Measurements from ENCODE around the gene MKNK2. TPM values are rescaled to one million over a fixed set of nuclear protein-coding genes. Genes with fewer than 3 reads are reported as not detected.

Gene MKNK2
- polyA plus RNA-seq, 12 donors: 51.7 to 925 (median 82.0) TPM

DNA sequence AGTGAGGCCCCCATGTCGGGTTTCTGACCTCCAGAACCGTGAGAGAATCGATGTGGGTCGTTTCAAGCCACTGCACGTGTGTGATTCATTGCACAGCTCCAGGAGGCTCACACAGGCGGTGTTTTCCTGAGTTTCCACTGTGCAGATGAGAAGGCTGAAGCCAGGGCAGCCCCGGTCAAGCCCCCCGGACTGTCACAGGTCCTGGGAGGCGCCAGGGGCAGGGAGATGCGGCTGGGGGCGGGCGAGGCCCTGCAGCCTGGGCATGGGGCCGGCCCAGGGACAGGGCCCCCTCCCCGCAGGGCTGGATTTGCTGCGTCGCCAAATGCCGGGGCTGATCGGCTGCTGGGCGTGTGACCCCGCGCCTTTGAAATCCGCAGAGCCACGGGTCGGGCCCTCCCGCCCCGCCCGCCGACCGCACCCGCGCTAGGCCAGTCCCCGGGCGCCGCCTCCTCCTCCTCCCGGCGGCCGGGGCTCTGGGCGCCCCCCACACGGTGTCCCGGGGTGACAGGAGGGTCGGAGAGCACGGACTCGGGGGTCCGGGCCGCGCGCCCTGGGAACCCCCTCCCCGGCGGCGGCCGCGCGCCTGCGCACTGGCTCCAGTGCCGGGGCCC is 9.9 kb upstream of the MKNK2 start:
- DNase-seq: peak; percentile 76

GRCh38 chr19:2059422-2060201 is 8.6 kb upstream of the MKNK2 start:
- DNase-seq: no peak

DNA sequence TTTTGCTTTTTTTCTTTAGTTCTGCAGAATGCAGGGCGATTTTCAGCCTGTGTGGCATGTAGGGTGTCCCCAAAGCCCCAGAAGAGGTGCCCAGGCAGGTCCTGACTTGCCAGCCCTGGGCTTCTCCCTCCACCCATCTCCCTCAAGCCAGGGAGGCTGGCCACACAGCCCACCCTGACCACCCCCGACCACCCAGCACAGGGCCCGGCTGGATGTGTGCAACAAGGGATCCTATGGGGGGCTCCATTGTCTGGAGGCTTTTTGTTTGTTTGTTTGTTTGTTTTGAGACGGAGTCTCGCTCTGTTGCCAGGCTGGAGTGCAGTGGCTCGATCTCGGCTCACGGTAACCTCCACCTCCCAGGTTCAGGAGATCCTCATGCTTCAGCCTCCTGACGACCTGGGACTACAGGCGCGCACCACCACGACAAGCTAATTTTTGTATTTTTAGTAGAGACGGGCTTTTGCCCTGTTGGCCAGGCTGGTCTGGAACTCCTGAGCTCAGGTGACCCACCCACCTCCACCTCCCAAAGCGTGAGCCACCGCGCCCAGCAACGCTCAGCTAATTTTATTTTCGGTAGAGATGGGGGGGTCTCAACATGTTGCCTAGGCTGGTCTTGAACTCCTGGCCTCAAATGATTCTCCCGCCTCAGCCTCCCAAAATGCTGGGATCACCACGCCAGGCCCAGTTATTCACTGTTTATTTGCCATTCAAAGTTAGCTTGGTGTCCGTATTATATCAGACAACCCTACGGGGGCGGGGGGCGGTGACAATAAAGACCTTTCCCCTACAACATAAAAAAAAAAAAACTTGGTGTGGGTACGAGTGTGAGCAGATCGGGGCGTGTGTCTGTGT is 7.8 kb upstream of the MKNK2 start:
- no peak for DNase-seq

GRCh38 chr19:2057484-2058469 is 6.7 kb upstream of the MKNK2 start:
- no peak for DNase-seq

DNA sequence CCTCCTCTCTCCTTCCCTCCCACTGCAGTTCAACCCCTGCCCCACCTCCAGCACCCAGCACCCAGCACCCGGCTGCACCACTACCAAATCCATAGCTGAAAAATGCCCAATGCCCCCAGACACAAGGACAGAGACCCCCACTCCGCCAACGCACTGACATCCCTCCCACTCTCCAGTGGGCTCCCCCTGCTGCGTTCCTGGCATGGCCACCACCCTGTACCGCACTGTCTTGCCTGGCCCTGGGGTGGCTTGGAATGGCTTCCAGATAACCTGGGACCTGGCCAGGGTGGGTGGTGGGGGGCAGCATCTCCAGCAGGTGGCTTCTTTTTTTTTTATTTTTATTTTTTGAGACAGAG is 5.8 kb upstream of the MKNK2 start:
- no peak for DNase-seq

GRCh38 chr19:2055931-2056836 is 5.1 kb upstream of the MKNK2 start:
- DNase-seq: peak; percentile 86

- DNase-seq: no peak
These were observed 3.7 kb upstream of the MKNK2 start for GRCh38 chr19:2054763-2055162.

DNA sequence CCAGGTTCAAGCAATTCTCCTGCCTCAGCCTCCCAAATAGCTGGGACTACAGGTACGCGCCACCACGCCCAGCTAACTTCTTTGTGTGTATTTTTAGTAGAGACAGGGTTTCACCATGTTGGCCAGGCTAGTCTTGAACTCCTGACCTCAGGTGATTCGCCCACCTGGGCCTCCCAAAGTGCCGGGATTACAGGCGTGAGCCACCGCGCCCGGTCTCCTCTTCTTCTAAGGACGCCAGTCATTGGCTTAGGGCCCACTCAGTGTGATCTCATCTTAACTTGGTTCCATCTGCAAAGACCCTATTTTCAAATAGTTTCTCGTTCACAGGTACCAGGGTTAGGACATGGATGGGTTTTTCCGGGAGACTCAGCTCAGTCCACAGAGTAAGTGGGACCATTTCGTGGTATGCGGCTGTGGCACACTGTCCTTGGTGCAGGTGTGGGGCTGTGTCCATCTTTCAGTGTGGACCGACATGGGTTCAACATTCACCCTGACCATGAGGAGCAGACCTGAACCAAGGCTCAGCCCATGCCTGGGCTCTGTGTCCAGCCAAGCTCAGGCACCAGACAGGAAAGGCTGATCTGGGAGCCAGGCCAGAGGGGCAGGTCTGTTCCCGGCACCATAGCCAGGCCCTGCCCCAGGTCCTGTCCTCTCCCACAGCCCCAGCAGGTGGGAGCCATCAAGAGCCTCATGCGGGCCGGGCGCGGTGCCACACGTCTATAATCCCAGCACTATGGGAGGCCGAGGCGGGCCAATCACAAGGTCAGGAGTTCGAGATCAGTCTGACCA is 2.8 kb upstream of the MKNK2 start:
- DNase-seq: no peak

GRCh38 chr19:2051773-2052704 is 995 bp upstream of the MKNK2 start:
- no peak for DNase-seq

DNA sequence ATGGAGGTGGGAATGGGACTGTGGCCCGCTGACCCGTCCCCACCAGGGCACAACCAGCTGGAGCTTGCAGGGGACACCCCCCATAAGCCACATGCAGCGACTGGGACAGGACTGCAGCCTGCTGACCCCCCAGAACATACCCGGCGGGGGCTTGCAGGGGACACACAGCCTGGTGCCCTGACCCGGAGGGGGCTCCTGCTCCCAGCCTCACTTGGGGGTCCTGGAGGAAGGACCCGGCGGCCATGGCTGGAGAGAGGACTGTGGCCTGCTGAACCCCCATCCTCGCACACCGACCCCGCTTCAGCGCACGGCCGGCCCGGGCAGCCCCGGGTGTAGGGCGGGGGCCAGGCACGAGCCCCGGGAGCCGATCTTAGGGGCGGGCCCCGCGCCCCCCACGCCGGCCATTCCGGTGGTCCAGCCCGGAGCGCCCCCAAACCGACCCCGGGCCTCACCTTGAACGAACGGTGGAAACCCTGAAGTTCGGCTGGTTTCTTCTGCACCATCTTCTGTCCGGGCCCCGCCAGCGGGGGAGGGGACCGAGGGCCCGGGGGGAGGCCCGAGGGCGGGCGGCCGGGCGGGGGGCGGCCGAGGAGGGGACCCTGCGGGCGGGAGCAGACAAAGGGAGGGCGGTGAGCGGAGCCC is 574 bp downstream of the MKNK2 start:
- no peak for DNase-seq

GRCh38 chr19:2049741-2050348 is 1.2 kb downstream of the MKNK2 start:
- no peak for DNase-seq

- DNase-seq: no peak
These were observed 1.9 kb downstream of the MKNK2 start for GRCh38 chr19:2048959-2049740.

- no peak for DNase-seq
These were observed 2.7 kb downstream of the MKNK2 start for GRCh38 chr19:2048104-2048958.

DNA sequence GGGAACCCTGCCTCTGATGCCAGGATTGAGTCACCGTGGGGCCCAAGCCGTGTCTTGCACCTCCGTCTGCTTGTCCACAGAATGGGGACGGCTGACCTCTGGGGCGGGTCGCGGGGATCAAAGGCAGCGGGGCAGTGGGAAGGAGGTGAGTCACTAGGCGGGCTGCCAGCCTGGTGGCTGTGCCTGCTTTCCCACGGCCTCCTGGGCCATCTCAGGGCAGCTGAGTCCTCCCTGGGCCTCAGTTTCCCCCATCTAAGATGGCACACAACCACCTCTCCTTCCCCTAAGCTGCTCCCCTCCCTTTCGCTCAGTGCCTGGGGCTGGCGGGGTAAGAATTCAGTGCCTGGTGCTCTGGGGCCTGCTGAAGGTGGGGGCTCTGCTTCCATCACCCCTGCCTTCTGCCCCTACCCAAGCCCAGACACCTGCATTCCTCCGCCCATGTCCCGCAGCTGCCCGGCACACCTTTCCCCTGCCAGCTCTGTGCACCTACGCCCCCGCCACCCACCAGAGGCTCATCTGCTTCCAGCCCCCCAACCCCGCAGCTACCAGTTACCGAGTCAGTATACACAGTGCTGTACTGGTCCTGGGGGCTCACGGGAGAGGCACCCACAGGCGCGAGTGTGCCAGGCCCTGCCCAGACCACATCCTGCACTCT is 3.5 kb downstream of the MKNK2 start:
- DNase-seq: no peak

- no peak for DNase-seq
These were observed 4.0 kb downstream of the MKNK2 start for GRCh38 chr19:2047076-2047448.
